WTC11 (cell line): ENCODE measurements around the gene NR4A3. TPM values are rescaled to one million over a fixed set of nuclear protein-coding genes. Genes with fewer than 3 reads are reported as not detected.

Source experiments
- ATAC-seq: fragments of 200-7000 bp; cut with Tn5 transposase; 2 replicates; pipeline ENCODE4 v1.10.0; 2021; ENCODE audit warnings: mild to moderate bottlenecking, moderate library complexity
- CTCF ChIA-PET: fragments of 300-600 bp; sonication (Branson Sonifier 250); formaldehyde crosslinking; loops from one replicate; lab custom pipeline; 2021; ENCODE audit warnings: antibody characterized with exemption; lab: Charles Lee
- POLR2A ChIA-PET: fragments of 350-600 bp; sonication (Branson Sonifier 250); formaldehyde crosslinking; loops from one replicate; lab custom pipeline; 2021; ENCODE audit warnings: antibody characterized with exemption; lab: Charles Lee
- DNase-seq: peaks from one replicate; pipeline ENCODE4 v3.0.0; 2021; ENCODE audit warnings: low spot score
- H3K27ac Mint-ChIP-seq: 2 replicates; pipeline ENCODE4 v1.8.0; 2021; ENCODE audit warnings: mixed read lengths
- H3K27me3 Mint-ChIP-seq: 2 replicates; pipeline ENCODE4 v1.8.0; 2021; ENCODE audit warnings: low read depth, mild to moderate bottlenecking, moderate library complexity, mixed read lengths
- H3K36me3 Mint-ChIP-seq: 2 replicates; pipeline ENCODE4 v1.8.0; 2021; ENCODE audit warnings: mixed read lengths
- H3K4me1 Mint-ChIP-seq: 2 replicates; pipeline ENCODE4 v1.8.0; 2022; ENCODE audit warnings: mixed read lengths
- H3K4me3 Mint-ChIP-seq: 2 replicates; pipeline ENCODE4 v1.8.0; 2021; ENCODE audit warnings: mild to moderate bottlenecking, moderate library complexity, mixed read lengths
- H3K9me3 Mint-ChIP-seq: 2 replicates; pipeline ENCODE4 v1.8.0; 2021; ENCODE audit warnings: mixed read lengths
- ATF2 ChIP-seq: sonication (generic); formaldehyde crosslinking; IDR thresholded peaks from 2 replicates; pipeline ENCODE4 v1.8.1; 2022; ENCODE audit warnings: low read depth, missing genetic modification reagents, borderline replicate concordance
- ESRRA ChIP-seq: sonication (generic); formaldehyde crosslinking; IDR thresholded peaks from 2 replicates; pipeline ENCODE4 v1.8.1; 2022; ENCODE audit warnings: mild to moderate bottlenecking, missing genetic modification reagents, borderline replicate concordance
- ETV6 ChIP-seq: sonication (generic); formaldehyde crosslinking; IDR thresholded peaks from 2 replicates; pipeline ENCODE4 v1.8.1; 2022; ENCODE audit warnings: mild to moderate bottlenecking, missing genetic modification reagents
- GABPB1 ChIP-seq: sonication (generic); formaldehyde crosslinking; IDR thresholded peaks from 2 replicates; pipeline ENCODE4 v1.8.1; 2023; ENCODE audit warnings: mild to moderate bottlenecking, missing genetic modification reagents
- GTF2I ChIP-seq: fragments of 250-450 bp; sonication (Bioruptor Pico); conservative IDR thresholded peaks from 2 replicates; pipeline ENCODE4 v1.4.0; 2021; ENCODE audit warnings: mild to moderate bottlenecking
- JUN ChIP-seq: sonication (generic); formaldehyde crosslinking; IDR thresholded peaks from 2 replicates; pipeline ENCODE4 v1.8.0; 2023; ENCODE audit warnings: mild to moderate bottlenecking, missing genetic modification reagents
- NFYB ChIP-seq: sonication (generic); formaldehyde crosslinking; conservative IDR thresholded peaks from 2 replicates; pipeline ENCODE4 v1.8.0; 2022; ENCODE audit warnings: low read depth, missing genetic modification reagents
- NR1H2 ChIP-seq: sonication (generic); formaldehyde crosslinking; IDR thresholded peaks from 2 replicates; pipeline ENCODE4 v1.9.0; 2021; ENCODE audit warnings: mild to moderate bottlenecking, moderate library complexity, missing genetic modification reagents
- NR2C2 ChIP-seq: sonication (generic); formaldehyde crosslinking; IDR thresholded peaks from 2 replicates; pipeline ENCODE4 v1.8.0; 2022; ENCODE audit warnings: mild to moderate bottlenecking, missing genetic modification reagents
- PRRX2 ChIP-seq: fragments of 250-450 bp; sonication (Bioruptor Pico); IDR thresholded peaks from 2 replicates; pipeline ENCODE4 v1.8.0; 2021; ENCODE audit warnings: mild to moderate bottlenecking
- RORB ChIP-seq: fragments of 250-450 bp; sonication (Bioruptor Pico); IDR thresholded peaks from 2 replicates; pipeline ENCODE4 v1.9.0; 2021; ENCODE audit warnings: mild to moderate bottlenecking
- SOX15 ChIP-seq: fragments of 250-450 bp; sonication (Bioruptor Pico); IDR thresholded peaks from 2 replicates; pipeline ENCODE4 v1.9.0; 2021; ENCODE audit warnings: mild to moderate bottlenecking
- ZBTB21 ChIP-seq: sonication (generic); formaldehyde crosslinking; IDR thresholded peaks from 2 replicates; pipeline ENCODE4 v1.8.1; 2023; ENCODE audit warnings: mild to moderate bottlenecking, missing genetic modification reagents, borderline replicate concordance
- ZNF138 ChIP-seq: sonication (generic); formaldehyde crosslinking; conservative IDR thresholded peaks from 2 replicates; pipeline ENCODE4 v1.8.1; 2022; ENCODE audit warnings: mild to moderate bottlenecking, moderate library complexity, missing genetic modification reagents
- ZNF317 ChIP-seq: sonication (generic); formaldehyde crosslinking; IDR thresholded peaks from 2 replicates; pipeline ENCODE4 v1.8.1; 2023; ENCODE audit warnings: low read depth, mild to moderate bottlenecking, moderate library complexity, missing genetic modification reagents, borderline replicate concordance
- total RNA-seq: library from RNA; stranded (reverse); gene quantifications from 3 replicates; pipeline ENCODE4 v1.2.3, GENCODE V29; 2021
- TF ChIP-seq, protein P1 (sequence below): sonication (generic); formaldehyde crosslinking; IDR thresholded peaks from 2 replicates; pipeline ENCODE4 v1.8.1; 2022; ENCODE audit warnings: missing genetic modification reagents, borderline replicate concordance
- TF ChIP-seq, protein P2 (sequence below): fragments of 250-450 bp; sonication (Bioruptor Pico); IDR thresholded peaks from 2 replicates; pipeline ENCODE4 v1.9.0; 2021; ENCODE audit warnings: mild to moderate bottlenecking, borderline replicate concordance
- TF ChIP-seq, protein P3 (sequence below): sonication (generic); formaldehyde crosslinking; IDR thresholded peaks from 2 replicates; pipeline ENCODE4 v1.8.0; 2023; ENCODE audit warnings: mild to moderate bottlenecking, missing genetic modification reagents
- TF ChIP-seq, protein P4 (sequence below): fragments of 250-450 bp; sonication (Bioruptor Pico); IDR thresholded peaks from 2 replicates; pipeline ENCODE4 v1.9.0; 2021; ENCODE audit warnings: mild to moderate bottlenecking
- TF ChIP-seq, protein P5 (sequence below): sonication (generic); formaldehyde crosslinking; IDR thresholded peaks from 2 replicates; pipeline ENCODE4 v1.8.0; 2023; ENCODE audit warnings: missing genetic modification reagents
- TF ChIP-seq, protein P6 (sequence below): sonication (generic); formaldehyde crosslinking; IDR thresholded peaks from 2 replicates; pipeline ENCODE4 v1.8.0; 2022; ENCODE audit warnings: mild to moderate bottlenecking, missing genetic modification reagents

NR4A3 gene
- total RNA-seq, 1 experiment from 2014 or later: 0.57 TPM

DNA sequence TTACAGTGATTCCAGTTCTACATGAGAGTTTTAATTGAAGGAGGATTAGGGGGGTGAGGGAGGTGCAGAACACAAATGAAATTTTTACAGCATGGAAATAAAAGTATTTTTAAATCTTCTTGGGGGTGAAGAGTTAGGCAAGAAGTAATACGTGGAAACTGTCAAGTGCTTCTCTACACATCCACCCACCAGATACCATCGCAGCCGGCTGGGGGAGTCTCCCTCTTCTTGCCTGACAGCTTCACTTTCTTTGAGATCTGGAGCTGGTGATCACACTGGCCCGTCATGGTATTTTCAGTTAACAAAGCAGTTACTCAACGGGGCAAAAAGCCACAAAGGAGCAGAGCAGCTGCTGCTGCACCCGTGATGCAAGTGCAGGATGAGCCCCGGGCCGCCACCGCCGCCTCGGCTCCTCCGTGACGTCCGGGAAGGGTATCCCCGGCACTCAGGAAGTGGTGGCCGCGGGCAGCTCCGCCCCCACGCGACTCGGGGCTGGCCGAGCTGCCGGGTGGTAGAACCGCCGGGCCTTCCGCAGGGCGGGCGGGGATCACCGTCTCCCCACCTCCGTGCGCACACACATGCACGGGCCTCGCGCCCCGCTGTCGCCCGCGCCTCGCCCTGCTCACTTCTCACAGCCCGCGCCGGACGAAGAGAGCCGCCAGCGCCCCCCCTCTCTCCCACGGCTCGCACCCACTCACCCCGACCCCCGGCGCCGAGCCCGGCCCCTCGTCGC is 2.4 kb upstream of the NR4A3 start:
- ATAC-seq: peak; percentile 26
- POLR2A ChIA-PET: no interaction called here
- H3K36me3 Mint-ChIP-seq: no peaks in the 10 kb centered on the region
- no peaks in the 10 kb centered on the region for H3K9me3 Mint-ChIP-seq
- DNase-seq: peak; percentile 71
- H3K4me3 Mint-ChIP-seq: peak overlapping the region; percentile 73
- H3K4me1 Mint-ChIP-seq: peaks cover 48% of the 10 kb centered on the region
- H3K27me3 Mint-ChIP-seq: peaks cover 44% of the 10 kb centered on the region
- no peak overlapping the region for H3K27ac Mint-ChIP-seq
- CTCF ChIA-PET: interaction anchor here (1.5 to 1.9 kb wide), 2 partner anchors 506 to 520 kb away, joined by 3 to 4 read pairs; no protein-coding TSS in a partner anchor
- TF ChIP-seq ESRRA (CRISPR knock-in tag): no peak
- TF ChIP-seq, protein P1, sequence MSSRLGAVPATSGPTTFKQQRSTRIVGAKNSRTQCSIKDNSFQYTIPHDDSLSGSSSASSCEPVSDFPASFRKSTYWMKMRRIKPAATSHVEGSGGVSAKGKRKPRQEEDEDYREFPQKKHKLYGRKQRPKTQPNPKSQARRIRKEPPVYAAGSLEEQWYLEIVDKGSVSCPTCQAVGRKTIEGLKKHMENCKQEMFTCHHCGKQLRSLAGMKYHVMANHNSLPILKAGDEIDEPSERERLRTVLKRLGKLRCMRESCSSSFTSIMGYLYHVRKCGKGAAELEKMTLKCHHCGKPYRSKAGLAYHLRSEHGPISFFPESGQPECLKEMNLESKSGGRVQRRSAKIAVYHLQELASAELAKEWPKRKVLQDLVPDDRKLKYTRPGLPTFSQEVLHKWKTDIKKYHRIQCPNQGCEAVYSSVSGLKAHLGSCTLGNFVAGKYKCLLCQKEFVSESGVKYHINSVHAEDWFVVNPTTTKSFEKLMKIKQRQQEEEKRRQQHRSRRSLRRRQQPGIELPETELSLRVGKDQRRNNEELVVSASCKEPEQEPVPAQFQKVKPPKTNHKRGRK (CRISPR knock-in tag): no peak
- no peak for TF ChIP-seq JUN (CRISPR knock-in tag)
- TF ChIP-seq, protein P2, sequence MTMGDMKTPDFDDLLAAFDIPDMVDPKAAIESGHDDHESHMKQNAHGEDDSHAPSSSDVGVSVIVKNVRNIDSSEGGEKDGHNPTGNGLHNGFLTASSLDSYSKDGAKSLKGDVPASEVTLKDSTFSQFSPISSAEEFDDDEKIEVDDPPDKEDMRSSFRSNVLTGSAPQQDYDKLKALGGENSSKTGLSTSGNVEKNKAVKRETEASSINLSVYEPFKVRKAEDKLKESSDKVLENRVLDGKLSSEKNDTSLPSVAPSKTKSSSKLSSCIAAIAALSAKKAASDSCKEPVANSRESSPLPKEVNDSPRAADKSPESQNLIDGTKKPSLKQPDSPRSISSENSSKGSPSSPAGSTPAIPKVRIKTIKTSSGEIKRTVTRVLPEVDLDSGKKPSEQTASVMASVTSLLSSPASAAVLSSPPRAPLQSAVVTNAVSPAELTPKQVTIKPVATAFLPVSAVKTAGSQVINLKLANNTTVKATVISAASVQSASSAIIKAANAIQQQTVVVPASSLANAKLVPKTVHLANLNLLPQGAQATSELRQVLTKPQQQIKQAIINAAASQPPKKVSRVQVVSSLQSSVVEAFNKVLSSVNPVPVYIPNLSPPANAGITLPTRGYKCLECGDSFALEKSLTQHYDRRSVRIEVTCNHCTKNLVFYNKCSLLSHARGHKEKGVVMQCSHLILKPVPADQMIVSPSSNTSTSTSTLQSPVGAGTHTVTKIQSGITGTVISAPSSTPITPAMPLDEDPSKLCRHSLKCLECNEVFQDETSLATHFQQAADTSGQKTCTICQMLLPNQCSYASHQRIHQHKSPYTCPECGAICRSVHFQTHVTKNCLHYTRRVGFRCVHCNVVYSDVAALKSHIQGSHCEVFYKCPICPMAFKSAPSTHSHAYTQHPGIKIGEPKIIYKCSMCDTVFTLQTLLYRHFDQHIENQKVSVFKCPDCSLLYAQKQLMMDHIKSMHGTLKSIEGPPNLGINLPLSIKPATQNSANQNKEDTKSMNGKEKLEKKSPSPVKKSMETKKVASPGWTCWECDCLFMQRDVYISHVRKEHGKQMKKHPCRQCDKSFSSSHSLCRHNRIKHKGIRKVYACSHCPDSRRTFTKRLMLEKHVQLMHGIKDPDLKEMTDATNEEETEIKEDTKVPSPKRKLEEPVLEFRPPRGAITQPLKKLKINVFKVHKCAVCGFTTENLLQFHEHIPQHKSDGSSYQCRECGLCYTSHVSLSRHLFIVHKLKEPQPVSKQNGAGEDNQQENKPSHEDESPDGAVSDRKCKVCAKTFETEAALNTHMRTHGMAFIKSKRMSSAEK: no peak
- no peak for TF ChIP-seq NR1H2
- TF ChIP-seq GTF2I (CRISPR knock-in tag): no peak
- TF ChIP-seq ZNF138: no peak
- peak; percentile 35; the same call in 1 of the 2 replicates for TF ChIP-seq GABPB1 (CRISPR knock-in tag)
- TF ChIP-seq, protein P3, sequence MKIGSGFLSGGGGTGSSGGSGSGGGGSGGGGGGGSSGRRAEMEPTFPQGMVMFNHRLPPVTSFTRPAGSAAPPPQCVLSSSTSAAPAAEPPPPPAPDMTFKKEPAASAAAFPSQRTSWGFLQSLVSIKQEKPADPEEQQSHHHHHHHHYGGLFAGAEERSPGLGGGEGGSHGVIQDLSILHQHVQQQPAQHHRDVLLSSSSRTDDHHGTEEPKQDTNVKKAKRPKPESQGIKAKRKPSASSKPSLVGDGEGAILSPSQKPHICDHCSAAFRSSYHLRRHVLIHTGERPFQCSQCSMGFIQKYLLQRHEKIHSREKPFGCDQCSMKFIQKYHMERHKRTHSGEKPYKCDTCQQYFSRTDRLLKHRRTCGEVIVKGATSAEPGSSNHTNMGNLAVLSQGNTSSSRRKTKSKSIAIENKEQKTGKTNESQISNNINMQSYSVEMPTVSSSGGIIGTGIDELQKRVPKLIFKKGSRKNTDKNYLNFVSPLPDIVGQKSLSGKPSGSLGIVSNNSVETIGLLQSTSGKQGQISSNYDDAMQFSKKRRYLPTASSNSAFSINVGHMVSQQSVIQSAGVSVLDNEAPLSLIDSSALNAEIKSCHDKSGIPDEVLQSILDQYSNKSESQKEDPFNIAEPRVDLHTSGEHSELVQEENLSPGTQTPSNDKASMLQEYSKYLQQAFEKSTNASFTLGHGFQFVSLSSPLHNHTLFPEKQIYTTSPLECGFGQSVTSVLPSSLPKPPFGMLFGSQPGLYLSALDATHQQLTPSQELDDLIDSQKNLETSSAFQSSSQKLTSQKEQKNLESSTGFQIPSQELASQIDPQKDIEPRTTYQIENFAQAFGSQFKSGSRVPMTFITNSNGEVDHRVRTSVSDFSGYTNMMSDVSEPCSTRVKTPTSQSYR (CRISPR knock-in tag): no peak
- 0 out of 2 replicates have a peak, but pooled peaks have one; percentile 11 for TF ChIP-seq ETV6 (CRISPR knock-in tag)
- TF ChIP-seq NR2C2 (CRISPR knock-in tag): no peak
- TF ChIP-seq ZBTB21 (CRISPR knock-in tag): no peak
- TF ChIP-seq, protein P4, sequence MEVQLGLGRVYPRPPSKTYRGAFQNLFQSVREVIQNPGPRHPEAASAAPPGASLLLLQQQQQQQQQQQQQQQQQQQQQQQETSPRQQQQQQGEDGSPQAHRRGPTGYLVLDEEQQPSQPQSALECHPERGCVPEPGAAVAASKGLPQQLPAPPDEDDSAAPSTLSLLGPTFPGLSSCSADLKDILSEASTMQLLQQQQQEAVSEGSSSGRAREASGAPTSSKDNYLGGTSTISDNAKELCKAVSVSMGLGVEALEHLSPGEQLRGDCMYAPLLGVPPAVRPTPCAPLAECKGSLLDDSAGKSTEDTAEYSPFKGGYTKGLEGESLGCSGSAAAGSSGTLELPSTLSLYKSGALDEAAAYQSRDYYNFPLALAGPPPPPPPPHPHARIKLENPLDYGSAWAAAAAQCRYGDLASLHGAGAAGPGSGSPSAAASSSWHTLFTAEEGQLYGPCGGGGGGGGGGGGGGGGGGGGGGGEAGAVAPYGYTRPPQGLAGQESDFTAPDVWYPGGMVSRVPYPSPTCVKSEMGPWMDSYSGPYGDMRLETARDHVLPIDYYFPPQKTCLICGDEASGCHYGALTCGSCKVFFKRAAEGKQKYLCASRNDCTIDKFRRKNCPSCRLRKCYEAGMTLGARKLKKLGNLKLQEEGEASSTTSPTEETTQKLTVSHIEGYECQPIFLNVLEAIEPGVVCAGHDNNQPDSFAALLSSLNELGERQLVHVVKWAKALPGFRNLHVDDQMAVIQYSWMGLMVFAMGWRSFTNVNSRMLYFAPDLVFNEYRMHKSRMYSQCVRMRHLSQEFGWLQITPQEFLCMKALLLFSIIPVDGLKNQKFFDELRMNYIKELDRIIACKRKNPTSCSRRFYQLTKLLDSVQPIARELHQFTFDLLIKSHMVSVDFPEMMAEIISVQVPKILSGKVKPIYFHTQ (CRISPR knock-in tag): no peak
- TF ChIP-seq, protein P5, sequence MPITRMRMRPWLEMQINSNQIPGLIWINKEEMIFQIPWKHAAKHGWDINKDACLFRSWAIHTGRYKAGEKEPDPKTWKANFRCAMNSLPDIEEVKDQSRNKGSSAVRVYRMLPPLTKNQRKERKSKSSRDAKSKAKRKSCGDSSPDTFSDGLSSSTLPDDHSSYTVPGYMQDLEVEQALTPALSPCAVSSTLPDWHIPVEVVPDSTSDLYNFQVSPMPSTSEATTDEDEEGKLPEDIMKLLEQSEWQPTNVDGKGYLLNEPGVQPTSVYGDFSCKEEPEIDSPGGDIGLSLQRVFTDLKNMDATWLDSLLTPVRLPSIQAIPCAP (CRISPR knock-in tag): 0 out of 2 replicates have a peak, but pooled peaks have one; percentile 16
- no peak for TF ChIP-seq RORB
- TF ChIP-seq SOX15: no peak
- no peak for TF ChIP-seq ATF2 (CRISPR knock-in tag)
- no peak for TF ChIP-seq NFYB (CRISPR knock-in tag)
- no peak for TF ChIP-seq ZNF317
- TF ChIP-seq PRRX2 (CRISPR knock-in tag): 0 out of 2 replicates have a peak, but pooled peaks have one; percentile 62
- TF ChIP-seq, protein P6, sequence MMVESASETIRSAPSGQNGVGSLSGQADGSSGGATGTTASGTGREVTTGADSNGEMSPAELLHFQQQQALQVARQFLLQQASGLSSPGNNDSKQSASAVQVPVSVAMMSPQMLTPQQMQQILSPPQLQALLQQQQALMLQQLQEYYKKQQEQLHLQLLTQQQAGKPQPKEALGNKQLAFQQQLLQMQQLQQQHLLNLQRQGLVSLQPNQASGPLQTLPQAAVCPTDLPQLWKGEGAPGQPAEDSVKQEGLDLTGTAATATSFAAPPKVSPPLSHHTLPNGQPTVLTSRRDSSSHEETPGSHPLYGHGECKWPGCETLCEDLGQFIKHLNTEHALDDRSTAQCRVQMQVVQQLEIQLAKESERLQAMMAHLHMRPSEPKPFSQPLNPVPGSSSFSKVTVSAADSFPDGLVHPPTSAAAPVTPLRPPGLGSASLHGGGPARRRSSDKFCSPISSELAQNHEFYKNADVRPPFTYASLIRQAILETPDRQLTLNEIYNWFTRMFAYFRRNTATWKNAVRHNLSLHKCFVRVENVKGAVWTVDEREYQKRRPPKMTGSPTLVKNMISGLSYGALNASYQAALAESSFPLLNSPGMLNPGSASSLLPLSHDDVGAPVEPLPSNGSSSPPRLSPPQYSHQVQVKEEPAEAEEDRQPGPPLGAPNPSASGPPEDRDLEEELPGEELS (CRISPR knock-in tag): peak; percentile 44
